WTC11 (cell line): ENCODE measurements around the gene SMYD1. TPM values are rescaled to one million over a fixed set of nuclear protein-coding genes. Genes with fewer than 3 reads are reported as not detected.

Experiments
- ATAC-seq: fragments of 200-7000 bp; cut with Tn5 transposase; 2 replicates; pipeline ENCODE4 v1.10.0; 2021; ENCODE audit warnings: mild to moderate bottlenecking, moderate library complexity
- CTCF ChIA-PET: fragments of 300-600 bp; sonication (Branson Sonifier 250); formaldehyde crosslinking; loops from one replicate; lab custom pipeline; 2021; ENCODE audit warnings: antibody characterized with exemption; lab: Charles Lee
- POLR2A ChIA-PET: fragments of 350-600 bp; sonication (Branson Sonifier 250); formaldehyde crosslinking; loops from one replicate; lab custom pipeline; 2021; ENCODE audit warnings: antibody characterized with exemption; lab: Charles Lee
- DNase-seq: peaks from one replicate; pipeline ENCODE4 v3.0.0; 2021; ENCODE audit warnings: low spot score
- H3K27ac Mint-ChIP-seq: 2 replicates; pipeline ENCODE4 v1.8.0; 2021; ENCODE audit warnings: mixed read lengths
- H3K27me3 Mint-ChIP-seq: 2 replicates; pipeline ENCODE4 v1.8.0; 2021; ENCODE audit warnings: low read depth, mild to moderate bottlenecking, moderate library complexity, mixed read lengths
- H3K36me3 Mint-ChIP-seq: 2 replicates; pipeline ENCODE4 v1.8.0; 2021; ENCODE audit warnings: mixed read lengths
- H3K4me1 Mint-ChIP-seq: 2 replicates; pipeline ENCODE4 v1.8.0; 2022; ENCODE audit warnings: mixed read lengths
- H3K4me3 Mint-ChIP-seq: 2 replicates; pipeline ENCODE4 v1.8.0; 2021; ENCODE audit warnings: mild to moderate bottlenecking, moderate library complexity, mixed read lengths
- H3K9me3 Mint-ChIP-seq: 2 replicates; pipeline ENCODE4 v1.8.0; 2021; ENCODE audit warnings: mixed read lengths
- CBFB ChIP-seq: sonication (generic); formaldehyde crosslinking; IDR thresholded peaks from 2 replicates; pipeline ENCODE4 v1.8.1; 2022; ENCODE audit warnings: mild to moderate bottlenecking, low read depth, missing genetic modification reagents
- ELF4 ChIP-seq: sonication (generic); formaldehyde crosslinking; IDR thresholded peaks from 2 replicates; pipeline ENCODE4 v1.8.1; 2022; ENCODE audit warnings: low read depth, mild to moderate bottlenecking, moderate library complexity, missing genetic modification reagents
- FOXK1 ChIP-seq: sonication (generic); formaldehyde crosslinking; IDR thresholded peaks from 2 replicates; pipeline ENCODE4 v1.8.0; 2022; ENCODE audit warnings: mild to moderate bottlenecking, moderate library complexity, missing genetic modification reagents
- FOXP1 ChIP-seq: sonication (generic); formaldehyde crosslinking; IDR thresholded peaks from 2 replicates; pipeline ENCODE4 v1.8.0; 2022; ENCODE audit warnings: missing genetic modification reagents, mild to moderate bottlenecking, moderate library complexity, borderline replicate concordance
- IRF2 ChIP-seq: sonication (generic); formaldehyde crosslinking; IDR thresholded peaks from 2 replicates; pipeline ENCODE4 v1.8.0; 2022; ENCODE audit warnings: low read depth, missing genetic modification reagents, borderline replicate concordance
- KAT7 ChIP-seq: sonication (generic); formaldehyde crosslinking; IDR thresholded peaks from 2 replicates; pipeline ENCODE4 v1.8.1; 2023; ENCODE audit warnings: missing genetic modification reagents, mild to moderate bottlenecking, borderline replicate concordance
- NFATC4 ChIP-seq: fragments of 250-450 bp; sonication (Bioruptor Pico); IDR thresholded peaks from 2 replicates; pipeline ENCODE4 v1.9.0; 2021; ENCODE audit warnings: mild to moderate bottlenecking
- RELA ChIP-seq: sonication (generic); formaldehyde crosslinking; IDR thresholded peaks from 2 replicates; pipeline ENCODE4 v1.8.1; 2022; ENCODE audit warnings: missing genetic modification reagents, mild to moderate bottlenecking, borderline replicate concordance
- SMAD3 ChIP-seq: sonication (generic); formaldehyde crosslinking; IDR thresholded peaks from 2 replicates; pipeline ENCODE4 v1.8.0; 2022; ENCODE audit warnings: missing genetic modification reagents, mild to moderate bottlenecking, borderline replicate concordance
- SP1 ChIP-seq: sonication (generic); formaldehyde crosslinking; conservative IDR thresholded peaks from 2 replicates; pipeline ENCODE4 v1.8.1; 2022; ENCODE audit warnings: missing genetic modification reagents
- TP53 ChIP-seq: sonication (generic); formaldehyde crosslinking; IDR thresholded peaks from 2 replicates; pipeline ENCODE4 v1.8.1; 2023; ENCODE audit warnings: mild to moderate bottlenecking, missing genetic modification reagents
- ZNF396 ChIP-seq: fragments of 250-450 bp; sonication (Bioruptor Pico); IDR thresholded peaks from 2 replicates; pipeline ENCODE4 v1.8.0; 2021; ENCODE audit warnings: mild to moderate bottlenecking, moderate library complexity, borderline replicate concordance
- total RNA-seq: library from RNA; stranded (reverse); gene quantifications from 3 replicates; pipeline ENCODE4 v1.2.3, GENCODE V29; 2021
- TF ChIP-seq, protein P1 (sequence below): sonication (generic); formaldehyde crosslinking; IDR thresholded peaks from 2 replicates; pipeline ENCODE4 v1.8.1; 2022; ENCODE audit warnings: low read depth, missing genetic modification reagents, borderline replicate concordance
- TF ChIP-seq, protein P2 (sequence below): sonication (generic); formaldehyde crosslinking; IDR thresholded peaks from 2 replicates; pipeline ENCODE4 v1.8.0; 2022; ENCODE audit warnings: mild to moderate bottlenecking, missing genetic modification reagents
- TF ChIP-seq, protein P3 (sequence below): sonication (generic); formaldehyde crosslinking; IDR thresholded peaks from 2 replicates; pipeline ENCODE4 v1.8.0; 2023; ENCODE audit warnings: mild to moderate bottlenecking, missing genetic modification reagents
- TF ChIP-seq, protein P4 (sequence below): sonication (generic); formaldehyde crosslinking; IDR thresholded peaks from 2 replicates; pipeline ENCODE4 v1.8.0; 2022; ENCODE audit warnings: mild to moderate bottlenecking, missing genetic modification reagents
- TF ChIP-seq, protein P5 (sequence below): sonication (generic); formaldehyde crosslinking; IDR thresholded peaks from 2 replicates; pipeline ENCODE4 v1.8.1; 2023; ENCODE audit warnings: mild to moderate bottlenecking, missing genetic modification reagents
- TF ChIP-seq, protein P6 (sequence below): fragments of 250-450 bp; sonication (Bioruptor Pico); conservative IDR thresholded peaks from 2 replicates; pipeline ENCODE4 v1.9.0; 2021; ENCODE audit warnings: mild to moderate bottlenecking
- TF ChIP-seq, protein P7 (sequence below): sonication (generic); formaldehyde crosslinking; IDR thresholded peaks from 2 replicates; pipeline ENCODE4 v1.8.0; 2023; ENCODE audit warnings: missing genetic modification reagents
- TF ChIP-seq, protein P8 (sequence below): sonication (generic); formaldehyde crosslinking; IDR thresholded peaks from 2 replicates; pipeline ENCODE4 v1.8.1; 2022; ENCODE audit warnings: mild to moderate bottlenecking, moderate library complexity, missing genetic modification reagents

The SMYD1 gene
- total RNA-seq, 1 experiment from 2014 or later: not detected

DNA sequence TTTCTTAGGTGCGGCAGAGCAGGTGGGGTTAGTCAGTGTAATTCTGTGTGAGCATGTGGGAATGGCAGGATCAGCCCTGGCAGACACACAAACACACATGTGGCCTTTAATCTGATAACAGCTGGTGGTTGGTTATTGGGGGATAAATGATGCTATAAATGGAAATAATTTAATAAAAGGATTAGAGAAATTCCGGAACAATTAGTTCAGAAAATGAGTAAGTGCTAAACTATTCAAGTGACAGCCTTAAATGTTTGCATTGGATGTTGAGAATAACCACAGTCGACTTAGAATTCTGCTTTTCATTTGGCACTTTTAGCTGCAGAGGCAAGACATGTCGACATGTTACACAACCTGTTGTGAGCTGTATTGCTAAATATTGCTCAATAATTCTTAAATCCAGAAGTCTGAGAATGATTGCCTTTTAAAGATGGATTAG, 7.2 kb downstream of the SMYD1 start (continued):
- TF ChIP-seq, protein P1, sequence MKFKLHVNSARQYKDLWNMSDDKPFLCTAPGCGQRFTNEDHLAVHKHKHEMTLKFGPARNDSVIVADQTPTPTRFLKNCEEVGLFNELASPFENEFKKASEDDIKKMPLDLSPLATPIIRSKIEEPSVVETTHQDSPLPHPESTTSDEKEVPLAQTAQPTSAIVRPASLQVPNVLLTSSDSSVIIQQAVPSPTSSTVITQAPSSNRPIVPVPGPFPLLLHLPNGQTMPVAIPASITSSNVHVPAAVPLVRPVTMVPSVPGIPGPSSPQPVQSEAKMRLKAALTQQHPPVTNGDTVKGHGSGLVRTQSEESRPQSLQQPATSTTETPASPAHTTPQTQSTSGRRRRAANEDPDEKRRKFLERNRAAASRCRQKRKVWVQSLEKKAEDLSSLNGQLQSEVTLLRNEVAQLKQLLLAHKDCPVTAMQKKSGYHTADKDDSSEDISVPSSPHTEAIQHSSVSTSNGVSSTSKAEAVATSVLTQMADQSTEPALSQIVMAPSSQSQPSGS (CRISPR knock-in tag): no peak
- TF ChIP-seq, protein P2, sequence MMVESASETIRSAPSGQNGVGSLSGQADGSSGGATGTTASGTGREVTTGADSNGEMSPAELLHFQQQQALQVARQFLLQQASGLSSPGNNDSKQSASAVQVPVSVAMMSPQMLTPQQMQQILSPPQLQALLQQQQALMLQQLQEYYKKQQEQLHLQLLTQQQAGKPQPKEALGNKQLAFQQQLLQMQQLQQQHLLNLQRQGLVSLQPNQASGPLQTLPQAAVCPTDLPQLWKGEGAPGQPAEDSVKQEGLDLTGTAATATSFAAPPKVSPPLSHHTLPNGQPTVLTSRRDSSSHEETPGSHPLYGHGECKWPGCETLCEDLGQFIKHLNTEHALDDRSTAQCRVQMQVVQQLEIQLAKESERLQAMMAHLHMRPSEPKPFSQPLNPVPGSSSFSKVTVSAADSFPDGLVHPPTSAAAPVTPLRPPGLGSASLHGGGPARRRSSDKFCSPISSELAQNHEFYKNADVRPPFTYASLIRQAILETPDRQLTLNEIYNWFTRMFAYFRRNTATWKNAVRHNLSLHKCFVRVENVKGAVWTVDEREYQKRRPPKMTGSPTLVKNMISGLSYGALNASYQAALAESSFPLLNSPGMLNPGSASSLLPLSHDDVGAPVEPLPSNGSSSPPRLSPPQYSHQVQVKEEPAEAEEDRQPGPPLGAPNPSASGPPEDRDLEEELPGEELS (CRISPR knock-in tag): no peak
- TF ChIP-seq, protein P3, sequence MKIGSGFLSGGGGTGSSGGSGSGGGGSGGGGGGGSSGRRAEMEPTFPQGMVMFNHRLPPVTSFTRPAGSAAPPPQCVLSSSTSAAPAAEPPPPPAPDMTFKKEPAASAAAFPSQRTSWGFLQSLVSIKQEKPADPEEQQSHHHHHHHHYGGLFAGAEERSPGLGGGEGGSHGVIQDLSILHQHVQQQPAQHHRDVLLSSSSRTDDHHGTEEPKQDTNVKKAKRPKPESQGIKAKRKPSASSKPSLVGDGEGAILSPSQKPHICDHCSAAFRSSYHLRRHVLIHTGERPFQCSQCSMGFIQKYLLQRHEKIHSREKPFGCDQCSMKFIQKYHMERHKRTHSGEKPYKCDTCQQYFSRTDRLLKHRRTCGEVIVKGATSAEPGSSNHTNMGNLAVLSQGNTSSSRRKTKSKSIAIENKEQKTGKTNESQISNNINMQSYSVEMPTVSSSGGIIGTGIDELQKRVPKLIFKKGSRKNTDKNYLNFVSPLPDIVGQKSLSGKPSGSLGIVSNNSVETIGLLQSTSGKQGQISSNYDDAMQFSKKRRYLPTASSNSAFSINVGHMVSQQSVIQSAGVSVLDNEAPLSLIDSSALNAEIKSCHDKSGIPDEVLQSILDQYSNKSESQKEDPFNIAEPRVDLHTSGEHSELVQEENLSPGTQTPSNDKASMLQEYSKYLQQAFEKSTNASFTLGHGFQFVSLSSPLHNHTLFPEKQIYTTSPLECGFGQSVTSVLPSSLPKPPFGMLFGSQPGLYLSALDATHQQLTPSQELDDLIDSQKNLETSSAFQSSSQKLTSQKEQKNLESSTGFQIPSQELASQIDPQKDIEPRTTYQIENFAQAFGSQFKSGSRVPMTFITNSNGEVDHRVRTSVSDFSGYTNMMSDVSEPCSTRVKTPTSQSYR (CRISPR knock-in tag): no peak
- TF ChIP-seq, protein P4, sequence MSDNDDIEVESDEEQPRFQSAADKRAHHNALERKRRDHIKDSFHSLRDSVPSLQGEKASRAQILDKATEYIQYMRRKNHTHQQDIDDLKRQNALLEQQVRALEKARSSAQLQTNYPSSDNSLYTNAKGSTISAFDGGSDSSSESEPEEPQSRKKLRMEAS (CRISPR knock-in tag): no peak
- TF ChIP-seq RELA (CRISPR knock-in tag) (no peak), ELF4 (no peak), FOXP1 (CRISPR knock-in tag) (no peak), IRF2 (CRISPR knock-in tag) (no peak), KAT7 (CRISPR knock-in tag) (no peak), NFATC4 (CRISPR knock-in tag) (no peak), SMAD3 (CRISPR knock-in tag) (no peak)
- TF ChIP-seq, protein P5, sequence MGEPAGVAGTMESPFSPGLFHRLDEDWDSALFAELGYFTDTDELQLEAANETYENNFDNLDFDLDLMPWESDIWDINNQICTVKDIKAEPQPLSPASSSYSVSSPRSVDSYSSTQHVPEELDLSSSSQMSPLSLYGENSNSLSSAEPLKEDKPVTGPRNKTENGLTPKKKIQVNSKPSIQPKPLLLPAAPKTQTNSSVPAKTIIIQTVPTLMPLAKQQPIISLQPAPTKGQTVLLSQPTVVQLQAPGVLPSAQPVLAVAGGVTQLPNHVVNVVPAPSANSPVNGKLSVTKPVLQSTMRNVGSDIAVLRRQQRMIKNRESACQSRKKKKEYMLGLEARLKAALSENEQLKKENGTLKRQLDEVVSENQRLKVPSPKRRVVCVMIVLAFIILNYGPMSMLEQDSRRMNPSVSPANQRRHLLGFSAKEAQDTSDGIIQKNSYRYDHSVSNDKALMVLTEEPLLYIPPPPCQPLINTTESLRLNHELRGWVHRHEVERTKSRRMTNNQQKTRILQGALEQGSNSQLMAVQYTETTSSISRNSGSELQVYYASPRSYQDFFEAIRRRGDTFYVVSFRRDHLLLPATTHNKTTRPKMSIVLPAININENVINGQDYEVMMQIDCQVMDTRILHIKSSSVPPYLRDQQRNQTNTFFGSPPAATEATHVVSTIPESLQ (CRISPR knock-in tag): no peak
- TF ChIP-seq, protein P6, sequence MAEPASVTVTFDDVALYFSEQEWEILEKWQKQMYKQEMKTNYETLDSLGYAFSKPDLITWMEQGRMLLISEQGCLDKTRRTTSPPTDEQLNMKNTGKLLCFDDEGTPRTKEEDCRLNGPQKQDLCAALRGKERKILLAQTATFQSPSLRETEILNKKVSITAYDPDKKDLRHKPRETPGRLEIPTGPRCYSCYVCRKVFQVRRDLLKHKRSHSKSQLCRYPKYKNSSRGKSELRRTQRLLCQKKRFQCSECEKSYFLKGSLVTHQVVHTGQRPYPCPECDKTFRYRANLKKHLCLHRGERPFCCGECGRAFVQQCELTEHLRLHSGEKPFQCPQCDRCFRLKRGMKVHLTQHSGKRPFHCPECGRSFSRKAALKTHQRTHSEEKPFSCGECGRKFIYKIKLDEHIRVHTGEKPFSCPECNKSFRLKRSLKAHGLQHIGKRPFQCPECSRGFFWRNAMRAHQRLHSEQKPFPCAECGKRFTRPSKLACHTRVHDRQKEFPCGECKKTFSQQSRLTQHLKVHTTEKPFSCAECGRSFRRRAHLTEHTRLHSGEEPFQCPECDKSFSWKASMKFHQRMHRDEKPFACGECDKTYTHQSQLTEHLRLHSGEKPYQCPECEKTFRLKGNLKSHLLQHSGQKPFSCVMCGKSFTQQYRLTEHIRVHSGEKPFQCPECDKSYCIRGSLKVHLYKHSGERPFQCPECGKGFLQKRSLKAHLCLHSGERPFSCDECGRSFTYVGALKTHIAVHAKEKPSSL (CRISPR knock-in tag): no peak
- TF ChIP-seq, protein P7, sequence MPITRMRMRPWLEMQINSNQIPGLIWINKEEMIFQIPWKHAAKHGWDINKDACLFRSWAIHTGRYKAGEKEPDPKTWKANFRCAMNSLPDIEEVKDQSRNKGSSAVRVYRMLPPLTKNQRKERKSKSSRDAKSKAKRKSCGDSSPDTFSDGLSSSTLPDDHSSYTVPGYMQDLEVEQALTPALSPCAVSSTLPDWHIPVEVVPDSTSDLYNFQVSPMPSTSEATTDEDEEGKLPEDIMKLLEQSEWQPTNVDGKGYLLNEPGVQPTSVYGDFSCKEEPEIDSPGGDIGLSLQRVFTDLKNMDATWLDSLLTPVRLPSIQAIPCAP: no peak

DNA sequence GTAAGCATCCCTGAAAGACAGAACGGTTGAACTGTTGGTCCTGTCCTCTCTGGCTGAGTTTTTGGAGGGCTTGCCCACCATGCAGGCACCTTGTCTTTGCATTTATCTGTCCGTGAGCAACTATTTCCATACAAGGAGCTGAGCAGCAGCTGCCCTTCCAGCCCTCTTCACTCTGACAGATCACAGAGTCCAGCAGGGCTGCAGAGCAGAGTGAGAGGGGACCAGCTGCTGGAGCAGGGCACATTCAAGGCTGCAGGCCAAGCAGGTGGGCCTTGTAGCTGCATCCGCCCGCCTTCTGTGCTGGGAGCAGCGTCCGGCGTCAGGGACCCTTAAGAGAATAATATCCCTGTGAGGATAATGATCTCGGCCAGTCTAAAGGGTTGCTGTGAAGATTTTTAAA, 9.5 kb downstream of the SMYD1 start:
- H3K27me3 Mint-ChIP-seq: no peaks in the 10 kb centered on the region
- peaks cover 7% of the 10 kb centered on the region for H3K4me1 Mint-ChIP-seq
- no peak overlapping the region for H3K27ac Mint-ChIP-seq
- no peak overlapping the region for H3K4me3 Mint-ChIP-seq
- peaks cover 18% of the 10 kb centered on the region for H3K9me3 Mint-ChIP-seq
- no peak for ATAC-seq
- peaks cover 6% of the 10 kb centered on the region; the same call in 1 of the 2 replicates for H3K36me3 Mint-ChIP-seq
- ChIA-PET CTCF (interaction anchor here (1.7 to 4.1 kb wide), 2 partner anchors 17 to 83 kb away, joined by 3 to 36 read pairs; no protein-coding TSS in a partner anchor), POLR2A (no interaction called here)
- no peak for DNase-seq
- TF ChIP-seq TP53 (CRISPR knock-in tag) (no peak), ZNF396 (CRISPR knock-in tag) (no peak), CBFB (CRISPR knock-in tag) (no peak), ELF4 (no peak), SP1 (CRISPR knock-in tag) (no peak), FOXK1 (CRISPR knock-in tag) (no peak)
- TF ChIP-seq, protein P8, sequence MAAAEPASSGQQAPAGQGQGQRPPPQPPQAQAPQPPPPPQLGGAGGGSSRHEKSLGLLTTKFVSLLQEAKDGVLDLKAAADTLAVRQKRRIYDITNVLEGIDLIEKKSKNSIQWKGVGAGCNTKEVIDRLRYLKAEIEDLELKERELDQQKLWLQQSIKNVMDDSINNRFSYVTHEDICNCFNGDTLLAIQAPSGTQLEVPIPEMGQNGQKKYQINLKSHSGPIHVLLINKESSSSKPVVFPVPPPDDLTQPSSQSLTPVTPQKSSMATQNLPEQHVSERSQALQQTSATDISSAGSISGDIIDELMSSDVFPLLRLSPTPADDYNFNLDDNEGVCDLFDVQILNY (CRISPR knock-in tag): no peak
- TF ChIP-seq, protein P5 (CRISPR knock-in tag): no peak
- TF ChIP-seq, protein P7: no peak
